Muscle of arm (tissue), 14 donors: ENCODE data around the gene TMEM132D. TPM values are rescaled to one million over a fixed set of nuclear protein-coding genes. Genes with fewer than 3 reads are reported as not detected.
"Not testable (repeated sequence)": the region's sequence is repeated elsewhere in the genome, so short reads cannot be mapped to it uniquely, and the experiment has no call there.

Experiments used
- DNase-seq: peaks from one replicate; pipeline ENCODE4 v3.0.0-alpha.2; 2013
- long read RNA-seq, 11 donors: transcript quantifications; one replicate each; lab custom pipeline, GENCODE V29; 2026
- polyA plus RNA-seq, 12 donors: library from polyadenylated mRNA; unstranded; fragments of 120-200 nt; gene quantifications; one replicate each; pipeline ENCODE4 v1.2.1, GENCODE V29; 2013; ENCODE audit not compliant: insufficient read length in 12 of 12

The TMEM132D gene
- 1 to 10 TPM in 1 of 12 donors, under 1 TPM in 9, not detected in 2; 0.30 to 1.0 (median 0.59) TPM for polyA plus RNA-seq
- long read RNA-seq, donor 1, result 0 reads
- long read RNA-seq, donor 2, result 0 reads
- long read RNA-seq, donor 3, result 0 reads
- long read RNA-seq, donor 4, result 0 reads
- long read RNA-seq, donor 5, result 0 reads
- long read RNA-seq, donor 6, result 0 reads
- long read RNA-seq, donor 7, result 0 reads
- long read RNA-seq, donor 8, result 0 reads
- long read RNA-seq, donor 9, result 0 reads
- long read RNA-seq, donor 10, result 0 reads
- long read RNA-seq, donor 11, result 0 reads

GRCh38 chr12:129903956-129904829 lies at the start of gene TMEM132D:
TMEM132D (minus strand) TSS chr12:129904025.
- DNase-seq, result no peak

DNA sequence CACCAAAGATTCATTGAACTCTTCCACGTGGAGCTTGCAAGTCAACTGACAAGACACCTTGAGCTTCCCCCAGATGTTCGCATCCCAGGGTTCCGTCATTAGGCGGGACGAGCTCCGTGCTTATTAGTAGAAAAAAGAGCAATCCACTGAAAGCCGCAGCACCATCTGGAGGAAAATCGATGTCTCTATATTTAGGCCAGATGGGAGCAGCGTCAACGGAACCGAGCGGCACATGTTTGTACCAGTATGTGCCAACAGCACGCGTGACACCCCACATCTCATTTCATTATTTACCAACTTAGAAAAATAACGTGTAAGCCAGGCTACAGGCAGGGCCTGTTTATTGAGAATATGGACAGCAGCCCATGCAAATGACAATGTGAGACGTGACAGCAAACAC lies 45.8 kb upstream of the TMEM132D start:
- DNase-seq, result no peak

- DNase-seq, result no peak
Measured at GRCh38 chr12:129941618-129942017, 37.8 kb upstream of the TMEM132D start.

GRCh38 chr12:129938089-129938488 lies 34.3 kb upstream of the TMEM132D start:
- no peak for DNase-seq

DNA sequence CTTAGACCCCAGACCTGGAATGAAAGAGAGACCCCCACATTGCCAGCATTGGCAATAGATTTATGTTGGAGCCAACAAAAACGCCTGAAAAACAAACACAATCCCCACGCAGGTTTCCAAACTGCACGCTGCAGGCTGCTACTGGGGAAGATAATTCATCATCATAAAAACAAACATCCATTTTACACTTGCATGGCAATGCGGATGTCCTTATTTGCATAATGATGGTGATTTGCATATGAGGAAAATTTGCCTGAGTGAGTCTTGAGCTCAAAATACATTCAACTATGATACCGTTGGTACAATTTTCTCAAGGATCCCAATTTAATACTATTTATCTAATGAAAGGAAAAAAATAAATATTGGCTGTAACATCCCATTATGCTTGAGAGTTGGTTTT lies 33.6 kb upstream of the TMEM132D start:
- DNase-seq, result no peak

DNA sequence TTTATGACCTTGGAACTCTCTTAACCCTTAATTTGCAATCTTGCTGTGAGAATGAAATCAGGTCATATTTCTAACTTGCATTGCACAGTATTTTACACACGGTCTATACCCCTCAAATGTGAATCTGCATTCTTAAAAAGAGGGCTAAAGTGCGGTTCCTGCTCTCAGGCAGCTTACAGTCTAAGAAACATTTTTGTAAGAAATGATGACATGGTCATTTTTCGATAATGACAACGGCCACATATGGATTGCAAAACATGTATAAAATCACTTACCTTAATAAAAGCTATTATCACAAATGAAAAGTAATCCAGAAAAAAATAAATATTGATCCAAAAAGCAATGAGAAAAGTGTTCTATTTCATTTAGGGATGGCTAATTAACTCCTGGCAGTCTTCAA lies 24.8 kb upstream of the TMEM132D start:
- DNase-seq, result no peak

DNA sequence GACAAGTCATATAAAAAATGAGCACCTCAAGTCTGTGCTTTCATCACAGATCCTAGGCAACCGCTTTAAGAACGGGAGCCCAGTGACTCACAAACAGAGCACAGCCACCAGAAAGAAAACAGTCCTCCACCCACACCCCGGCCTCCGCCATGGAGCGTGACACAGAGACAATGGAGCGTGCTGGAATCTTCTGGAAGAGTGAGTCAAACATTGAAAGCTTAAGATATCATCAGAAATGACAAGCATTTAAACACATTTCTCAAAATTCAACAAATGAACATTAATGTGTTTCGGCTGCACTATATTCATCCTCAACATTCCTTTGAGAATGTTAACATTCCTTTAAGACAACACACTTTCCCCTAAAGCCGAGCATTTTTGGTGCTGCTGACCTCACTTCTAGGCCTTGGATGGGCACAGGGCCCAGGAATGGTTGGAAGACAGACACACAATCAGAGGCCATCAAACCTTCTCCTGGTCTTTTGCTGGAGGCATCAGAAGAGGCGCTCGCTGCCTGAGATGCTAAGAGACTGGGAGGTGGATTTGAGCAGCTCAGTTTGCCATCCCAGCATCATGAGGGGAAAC lies 23.6 kb upstream of the TMEM132D start:
- no peak for DNase-seq

GRCh38 chr12:129911428-129912049 lies 7.7 kb upstream of the TMEM132D start:
- DNase-seq, result peak; percentile 55

DNA sequence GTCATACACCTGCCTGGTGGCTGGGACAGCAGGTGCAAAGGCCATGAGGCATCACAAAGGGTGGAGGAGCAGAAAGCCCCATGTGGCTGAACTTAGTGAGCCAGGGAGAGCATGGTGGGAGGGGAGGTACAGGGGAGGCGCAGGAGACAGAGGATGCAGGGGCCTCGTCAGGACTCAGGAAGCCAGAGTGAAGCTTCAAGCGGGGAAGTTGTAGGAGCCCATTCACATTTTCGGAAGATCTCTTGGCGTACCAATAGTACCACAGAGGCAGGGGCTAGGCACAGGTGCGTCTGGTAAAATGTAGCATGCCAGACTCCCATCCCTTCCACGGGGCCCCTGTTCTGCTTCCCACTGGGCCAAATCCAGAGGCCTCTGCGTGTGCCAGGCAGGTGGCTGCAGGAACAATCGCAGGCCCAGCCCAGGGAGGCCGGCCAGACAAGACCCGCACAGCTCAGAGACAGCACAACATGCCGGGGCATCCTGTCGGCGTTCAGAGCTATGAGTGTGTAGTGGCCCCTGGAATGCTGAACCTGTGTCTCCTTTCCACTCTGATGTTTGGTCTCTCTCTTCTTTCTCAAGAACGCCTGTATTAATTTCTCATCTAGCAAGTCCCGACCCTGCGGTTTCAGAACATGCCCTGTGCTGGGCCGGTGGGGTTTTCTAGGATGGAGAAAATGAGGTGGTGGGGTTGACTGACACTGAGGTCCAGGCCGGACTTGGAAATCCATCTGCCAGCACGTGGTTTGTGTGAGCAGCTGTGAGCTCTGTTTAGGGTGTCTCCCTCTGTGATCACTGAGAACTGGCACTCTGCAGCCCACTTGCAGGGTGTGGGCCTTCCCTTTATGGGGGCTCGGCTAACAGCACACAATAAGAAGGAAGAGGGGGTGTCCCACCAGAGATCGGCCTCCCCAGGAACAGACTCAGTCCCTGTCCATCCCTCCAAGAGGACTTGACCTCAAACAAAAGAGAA lies 5.5 kb upstream of the TMEM132D start:
- DNase-seq, result no peak

- no peak for DNase-seq
Measured at GRCh38 chr12:129903092-129903945, 506 bp downstream of the TMEM132D start.

- DNase-seq, result no peak
Measured at GRCh38 chr12:129902371-129903091, 1.3 kb downstream of the TMEM132D start.

DNA sequence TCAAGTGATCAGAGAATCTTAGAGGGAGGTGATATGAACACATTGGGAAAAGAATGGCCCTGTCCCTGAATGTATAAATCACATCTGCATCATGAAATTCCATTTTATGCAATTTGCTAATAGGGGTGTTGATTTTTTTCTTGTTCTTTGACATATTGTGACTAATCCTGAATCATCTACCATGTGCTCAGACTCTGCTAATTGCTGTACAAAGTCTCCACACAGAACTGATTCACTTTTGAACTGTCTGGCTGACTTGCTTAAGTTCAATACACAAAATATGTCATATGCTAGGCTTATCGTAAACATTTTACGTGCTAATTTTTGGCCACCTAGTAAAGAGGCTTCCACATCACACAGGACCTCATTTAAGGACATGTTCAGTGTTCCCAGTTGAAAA lies 2.6 kb downstream of the TMEM132D start:
- no peak for DNase-seq

DNA sequence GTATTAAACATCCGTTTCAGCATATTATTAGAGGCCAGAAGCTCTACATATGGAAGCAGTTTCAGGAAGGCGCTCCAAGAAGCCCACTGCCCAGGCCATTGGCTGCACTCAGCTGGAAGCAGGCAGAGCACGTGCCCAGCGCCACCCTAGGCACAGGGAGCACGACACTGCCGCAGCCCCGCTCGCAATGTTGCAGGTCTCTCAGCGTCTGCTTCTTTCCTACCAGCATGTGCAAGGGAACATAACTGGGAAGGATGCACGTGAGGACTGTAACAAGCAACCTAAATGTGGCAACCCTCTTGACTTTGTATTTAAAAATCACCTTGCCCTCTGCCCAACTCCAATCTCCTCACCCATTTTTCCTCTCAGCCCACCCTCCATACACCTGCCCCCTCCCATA lies 3.5 kb downstream of the TMEM132D start:
- no peak for DNase-seq

DNA sequence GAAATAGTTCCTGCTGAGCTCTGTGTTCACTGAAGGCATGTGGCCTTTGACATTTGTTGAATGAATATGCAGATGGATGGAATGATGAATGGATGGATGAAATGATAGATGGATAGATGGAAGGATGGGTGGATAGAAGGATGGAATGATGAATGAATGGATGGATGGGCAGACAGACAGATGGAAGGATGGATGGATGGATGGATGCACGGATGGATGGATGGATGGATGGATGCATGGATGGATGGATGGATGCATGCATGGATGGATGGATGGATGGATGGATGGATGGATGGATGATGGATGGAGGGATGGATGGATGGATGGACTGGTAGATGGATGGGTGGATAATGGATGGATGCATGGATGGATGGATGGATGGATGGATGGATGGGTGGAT lies 4.8 kb downstream of the TMEM132D start:
- DNase-seq, result not testable (repeated sequence)

DNA sequence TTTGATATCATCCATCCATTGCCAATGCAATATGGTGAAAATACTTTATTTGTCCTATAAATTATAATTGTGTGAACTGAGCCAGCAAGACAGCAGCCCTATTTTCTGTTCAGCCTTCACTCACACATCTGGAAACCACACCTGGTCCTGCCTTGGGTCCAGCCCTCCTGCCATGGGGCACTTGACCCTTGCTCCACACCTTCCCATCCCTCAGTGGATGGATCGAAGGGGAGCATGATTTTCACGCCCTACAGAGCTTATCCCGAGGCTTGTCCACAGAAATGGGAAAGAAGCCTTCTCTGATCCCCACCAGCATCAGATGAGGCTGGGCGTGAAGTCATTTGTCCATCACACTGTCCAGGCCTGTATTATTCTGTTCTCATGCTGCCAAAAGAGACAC lies 10.1 kb downstream of the TMEM132D start:
- DNase-seq, result no peak

DNA sequence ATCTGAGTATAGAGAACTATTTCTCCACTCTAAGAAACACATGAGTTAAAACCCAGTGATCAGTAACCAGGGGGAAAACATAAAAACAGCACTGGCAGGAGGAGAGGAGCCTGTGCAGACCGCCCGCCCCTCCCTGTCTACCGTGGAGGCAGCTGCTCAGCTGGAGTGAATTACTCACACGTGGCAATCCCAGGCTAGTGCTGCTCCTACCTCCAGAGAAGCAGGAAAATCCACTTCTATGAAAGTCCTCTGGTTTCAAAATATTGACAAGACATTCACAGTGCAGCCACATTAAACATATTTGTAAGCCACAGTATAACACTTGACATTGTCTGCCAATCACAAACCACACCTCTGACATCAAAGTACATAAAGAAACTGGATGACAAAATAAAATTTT lies 16.7 kb downstream of the TMEM132D start:
- DNase-seq, result peak; percentile 30

DNA sequence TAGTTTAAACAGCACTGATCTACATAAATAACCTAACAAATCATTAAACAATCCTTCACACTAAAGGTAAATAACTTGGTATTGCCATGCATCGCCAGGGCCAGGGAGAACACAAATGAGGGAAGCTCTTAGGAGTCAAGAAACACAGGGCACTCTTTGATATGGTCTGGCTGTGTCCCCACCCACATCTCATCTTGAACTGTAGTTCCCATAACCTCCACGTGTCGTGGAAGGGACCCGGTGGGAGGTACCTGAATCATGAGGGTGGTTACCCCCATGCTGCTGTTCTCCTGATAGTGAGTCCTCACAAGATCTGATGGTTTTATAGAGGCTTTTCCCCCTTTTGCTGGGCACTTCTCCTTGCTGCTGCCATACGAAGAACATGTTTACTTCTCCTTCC lies 17.3 kb downstream of the TMEM132D start:
- no peak for DNase-seq

- no peak for DNase-seq
Measured at GRCh38 chr12:129885287-129885686, 18.5 kb downstream of the TMEM132D start.

DNA sequence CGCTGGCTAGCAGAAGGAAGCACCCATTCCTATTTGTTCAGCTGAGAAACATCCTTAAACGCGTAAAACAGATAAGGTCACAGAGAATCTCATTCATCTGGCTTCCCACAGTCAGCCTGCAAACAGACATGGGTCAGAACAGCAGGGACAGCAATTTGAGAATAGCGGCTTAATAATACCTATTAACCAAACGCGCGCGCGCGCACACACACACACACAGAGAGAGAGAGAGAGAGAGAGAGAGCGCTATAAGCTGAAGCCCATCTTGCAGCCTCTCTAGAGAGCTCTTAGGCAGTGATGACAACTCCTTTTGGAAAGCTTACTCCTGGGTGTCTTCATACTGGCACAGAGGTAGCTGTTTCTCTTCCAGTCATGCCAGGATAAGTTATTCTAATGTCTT lies 26.4 kb downstream of the TMEM132D start:
- DNase-seq, result no peak

DNA sequence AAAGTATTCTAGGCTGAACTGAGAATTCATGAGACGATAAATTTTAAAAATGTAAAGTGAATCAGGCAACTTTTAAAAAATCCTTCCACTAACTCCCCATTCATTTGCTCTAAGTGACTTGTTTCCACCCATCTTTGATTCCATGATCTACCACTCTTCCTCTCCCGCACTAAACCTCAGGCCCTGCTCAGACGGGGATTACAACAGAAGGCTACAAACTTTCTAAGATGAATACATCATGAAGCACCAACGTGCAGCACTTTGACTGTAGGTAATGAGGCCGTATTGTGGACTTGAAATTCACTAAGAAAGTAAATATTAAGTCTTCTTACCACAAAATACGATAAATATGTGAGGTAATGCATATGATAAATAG lies 30.0 kb downstream of the TMEM132D start:
- DNase-seq, result no peak
